Stimulated activated CD8-positive, alpha-beta memory T cell treated with anti-CD3 and anti-CD28 coated beads, Interleukin-15, amount 100 ng/mL, for 4 hours (primary cell): ENCODE measurements around the gene IRF2BP2.

Experiments
- DNase-seq, 2 donors: peaks; one replicate each; pipeline ENCODE4 v3.0.0-alpha.2; 2020; ENCODE audit warnings: low read depth in 2 of 2

Gene IRF2BP2

GRCh38 chr1:234583755-234584419 lies 26.1 kb downstream of the IRF2BP2 start:
- DNase-seq = no peak

GRCh38 chr1:234582681-234583301 lies 27.2 kb downstream of the IRF2BP2 start:
- no peak for DNase-seq

DNA sequence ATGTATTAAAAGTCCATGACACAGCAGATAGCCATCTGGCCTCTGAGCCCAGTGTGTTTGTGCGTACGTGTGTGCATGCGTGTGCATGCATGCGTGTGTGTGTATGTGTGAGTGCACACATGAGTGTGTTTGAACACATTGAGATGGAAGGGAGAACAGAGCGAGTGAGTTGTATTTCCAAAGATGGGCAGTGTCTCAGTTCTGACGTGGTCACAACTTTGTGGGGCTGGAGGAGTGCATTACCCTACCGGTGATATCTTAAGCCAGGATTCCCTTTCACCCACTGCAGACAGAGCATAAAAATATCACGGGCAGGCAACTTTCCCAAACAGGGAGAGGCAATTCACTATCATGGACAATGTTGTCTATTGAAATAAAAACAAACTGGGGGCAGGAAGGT lies 27.8 kb downstream of the IRF2BP2 start:
- no peak for DNase-seq

GRCh38 chr1:234581063-234581714 lies 28.8 kb downstream of the IRF2BP2 start:
- DNase-seq = no peak

DNA sequence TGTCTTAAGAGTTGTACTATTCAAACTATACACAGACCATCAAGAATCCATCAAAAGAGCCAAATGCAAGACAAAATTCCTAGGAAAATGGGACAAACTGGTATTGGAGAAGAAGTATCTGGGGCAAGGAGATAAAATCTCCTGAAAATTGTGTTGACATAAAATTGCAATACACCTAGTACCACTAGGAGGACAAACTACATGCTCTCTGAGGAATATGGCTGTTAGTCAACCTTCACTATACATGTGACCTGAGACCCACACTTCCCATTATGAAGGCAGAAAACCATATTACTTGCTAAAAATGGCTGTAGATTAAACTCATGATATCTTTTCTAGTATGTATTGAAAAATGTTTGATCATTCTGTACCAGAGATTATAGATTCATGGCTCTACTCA lies 30.0 kb downstream of the IRF2BP2 start:
- DNase-seq = no peak

GRCh38 chr1:234578735-234579134 lies 31.2 kb downstream of the IRF2BP2 start:
- no peak for DNase-seq

- DNase-seq = no peak
These were observed 31.9 kb downstream of the IRF2BP2 start for GRCh38 chr1:234578087-234578486.

DNA sequence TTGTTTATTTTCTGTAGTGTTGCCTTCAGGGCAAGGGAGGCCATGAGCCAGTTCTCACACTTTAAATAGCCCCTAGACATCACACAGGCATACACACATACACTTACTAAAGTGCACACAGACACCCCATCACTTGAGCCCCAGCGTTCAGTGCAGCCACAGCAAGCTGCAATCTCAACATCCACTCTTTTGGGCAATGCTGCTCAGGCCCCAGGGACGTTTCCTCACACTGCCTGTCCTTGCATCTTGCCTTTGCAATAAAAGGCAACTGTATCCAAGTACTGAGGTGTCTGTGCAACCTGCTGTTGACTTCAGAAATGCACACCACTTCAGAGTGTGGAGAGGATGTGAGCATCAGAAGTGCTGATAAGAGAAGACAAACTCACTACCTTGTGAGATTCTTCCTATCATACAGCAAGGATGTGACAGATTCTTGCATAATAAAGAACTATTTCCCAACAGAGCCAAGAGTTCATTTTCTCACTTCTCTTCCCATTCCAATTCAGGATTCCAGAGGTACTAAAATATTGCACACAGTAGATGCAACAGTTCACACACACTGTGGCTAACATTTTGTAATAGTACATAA lies 36.2 kb downstream of the IRF2BP2 start:
- DNase-seq = no peak

DNA sequence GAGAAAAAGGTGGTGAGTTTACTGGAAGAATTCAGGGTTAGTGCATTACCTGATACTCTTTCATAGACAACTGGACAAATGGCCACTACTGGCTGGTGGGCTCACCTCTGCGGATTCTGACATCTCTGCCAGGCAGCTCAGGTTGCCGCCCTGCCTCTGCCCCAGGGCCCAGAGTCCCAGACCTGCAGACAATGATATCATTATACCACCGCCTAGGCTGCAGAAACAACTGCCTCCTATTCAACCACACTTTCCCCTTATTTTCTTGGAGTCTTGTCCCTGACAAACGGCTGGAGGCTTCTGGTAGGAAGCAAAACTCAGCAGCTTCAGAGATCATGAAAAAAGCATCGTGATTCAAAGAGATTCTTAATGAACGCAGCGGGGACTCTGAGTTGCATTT lies 37.0 kb downstream of the IRF2BP2 start:
- no peak for DNase-seq

DNA sequence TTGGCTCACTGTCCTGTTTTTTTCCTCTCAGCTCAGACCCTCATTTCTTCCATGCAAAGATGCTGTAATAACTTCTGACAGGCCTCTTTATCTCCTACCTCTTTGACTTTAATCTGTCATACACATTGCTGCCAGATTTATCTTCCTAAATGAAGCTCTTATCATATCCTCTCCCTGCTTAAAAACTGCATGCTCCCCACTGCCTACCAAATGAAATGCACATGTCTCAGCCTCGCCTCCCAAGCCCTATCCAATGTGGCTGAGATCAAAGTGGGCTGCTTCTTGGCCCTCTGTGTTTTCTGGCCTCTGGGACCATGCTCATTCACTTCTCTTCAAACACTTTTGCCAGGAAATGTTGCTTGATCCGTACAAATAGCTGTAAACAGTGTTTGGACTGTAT lies 38.3 kb downstream of the IRF2BP2 start:
- DNase-seq = no peak

GRCh38 chr1:234570329-234571120 lies 39.5 kb downstream of the IRF2BP2 start:
- no peak for DNase-seq

- no peak for DNase-seq
These were observed 41.6 kb downstream of the IRF2BP2 start for GRCh38 chr1:234568345-234568744.

GRCh38 chr1:234565132-234565531 lies 44.8 kb downstream of the IRF2BP2 start:
- DNase-seq = no peak

DNA sequence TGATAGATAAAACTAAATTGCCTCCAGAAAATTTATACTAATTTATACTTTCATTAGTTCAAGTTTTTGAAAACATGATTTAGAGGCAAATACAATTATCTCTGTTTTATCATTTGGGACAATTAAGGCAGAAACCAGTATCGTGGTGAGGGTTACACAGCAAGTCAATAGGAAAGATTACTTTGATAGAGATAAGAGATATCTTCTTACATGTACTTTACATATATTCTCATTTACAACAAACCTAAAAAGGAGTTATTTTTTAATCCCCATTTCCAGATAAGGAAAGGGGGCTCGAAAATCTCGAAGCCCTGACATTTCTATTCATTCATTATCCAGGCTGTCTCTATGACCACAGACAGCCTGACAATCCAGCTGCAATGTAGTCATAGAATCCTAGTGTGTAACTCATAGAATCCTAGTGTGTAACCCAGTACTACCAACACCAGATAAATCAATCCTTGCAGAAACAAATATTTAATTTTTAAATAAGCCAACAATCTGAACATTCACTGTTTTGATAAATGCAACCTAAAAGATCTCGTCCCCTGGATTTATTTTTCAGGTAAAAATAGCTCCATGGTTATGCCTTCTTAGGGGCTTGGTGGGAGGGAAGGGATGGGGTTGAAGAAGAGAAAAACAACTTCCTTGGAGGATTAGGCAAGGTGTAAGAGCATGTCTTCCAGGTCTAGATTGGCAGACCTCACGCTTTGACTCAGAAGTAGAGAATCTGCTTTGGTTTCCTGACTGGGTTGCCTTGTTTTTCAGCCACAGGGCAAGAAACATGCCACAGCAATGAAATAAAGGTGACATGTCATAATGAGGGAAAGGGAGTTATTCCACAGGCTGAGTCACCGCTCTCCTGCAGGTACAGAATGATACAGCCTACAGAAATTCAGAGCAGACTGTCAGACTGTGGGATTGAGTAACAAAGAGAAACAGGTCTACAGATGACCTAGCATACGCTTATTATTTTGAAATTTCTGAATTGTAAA lies 45.6 kb downstream of the IRF2BP2 start:
- DNase-seq = no peak

- no peak for DNase-seq
These were observed 47.6 kb downstream of the IRF2BP2 start for GRCh38 chr1:234562334-234562733.

DNA sequence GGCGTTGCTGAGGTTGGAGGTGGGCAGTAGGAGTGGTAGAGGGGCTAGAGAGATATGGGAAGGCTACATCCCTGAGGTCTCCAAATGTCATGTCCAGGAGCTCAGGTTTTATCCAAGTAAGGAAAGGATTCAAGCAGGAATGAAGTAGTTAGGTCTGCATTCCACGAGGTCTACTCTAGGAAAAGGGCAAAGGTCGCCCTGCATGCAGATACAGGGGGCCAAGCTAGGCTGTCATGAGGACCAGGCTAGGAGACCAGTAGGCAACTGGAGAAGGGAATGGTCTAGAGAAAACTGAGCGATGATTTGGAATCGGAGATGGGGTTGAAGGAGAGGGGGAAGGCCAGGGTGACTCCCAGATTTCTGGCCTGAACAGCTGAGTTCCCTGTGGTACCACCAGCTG lies 48.7 kb downstream of the IRF2BP2 start:
- DNase-seq = no peak

GRCh38 chr1:234559902-234560676 lies 49.9 kb downstream of the IRF2BP2 start:
- no peak for DNase-seq

- no peak for DNase-seq
These were observed 50.7 kb downstream of the IRF2BP2 start for GRCh38 chr1:234559152-234559901.

- no peak for DNase-seq
These were observed 51.6 kb downstream of the IRF2BP2 start for GRCh38 chr1:234558330-234558836.
